ENCODE data around the gene DHODH. TPM values are rescaled to one million over a fixed set of nuclear protein-coding genes. Genes with fewer than 3 reads are reported as not detected.

Gene DHODH
- polyA plus RNA-seq (2013, experiment 1 of 2): 9.3 TPM
- polyA plus RNA-seq (2013, experiment 2 of 2): 9.6 TPM

- peak within 1 kb of the TSS; percentile 89 to 98 for H3K4me3 ChIP-seq (ENCODE audit: low read length in 2 of 2)
- peaks cover 12 to 27% of the 10 kb centered on the region in 2 donors for H3K36me3 ChIP-seq (replicated peaks in 1 of 2; ENCODE audit: control insufficient read depth in 2 of 2, insufficient read depth in 2 of 2, low read length in 2 of 2)
- H4K8ac ChIP-seq (ENCODE audit: low read depth, low read length): no peak within 1 kb of the TSS
- peak; percentile 93 for DNase-seq (ENCODE audit: low spot score)
- peak within 1 kb of the TSS; percentile 97 for H2AFZ ChIP-seq (ENCODE audit: low read length)
- H2BK12ac ChIP-seq (ENCODE audit: low read length): no peak within 1 kb of the TSS
- peaks cover 0 to 10% (median 0%) of the 10 kb centered on the region in 3 experiments for H3K27me3 ChIP-seq (ENCODE audit: control insufficient read depth in 3 of 3, insufficient read depth in 3 of 3, low read depth in 1 of 3, low read length in 3 of 3)
- H2AK5ac ChIP-seq (ENCODE audit: low read depth, low read length): no peak within 1 kb of the TSS
- no peaks in the 10 kb centered on the region for H3K9me3 ChIP-seq (replicated peaks in 1 of 2; ENCODE audit: control insufficient read depth in 2 of 2, insufficient read depth in 1 of 2, low read depth in 1 of 2, low read length in 2 of 2)
- no peak within 1 kb of the TSS for H3K4ac ChIP-seq (ENCODE audit: low read length)
- peak within 1 kb of the TSS; percentile 89 for H3K18ac ChIP-seq (ENCODE audit: low read length)
- H3K4me2 ChIP-seq (ENCODE audit: insufficient read depth, low read length, poor library complexity, severe bottlenecking): peak within 1 kb of the TSS; percentile 52
- peak within 1 kb of the TSS; percentile 92 for H3K9ac ChIP-seq (ENCODE audit: low read depth, low read length, poor library complexity)
- no CpG with 5 or more reads among the region's 57 CpGs for WGBS, 2 donors (ENCODE audit: extremely low coverage in 2 of 2, insufficient read length in 2 of 2, insufficient replicate concordance in 1 of 2)
- H3K27ac ChIP-seq (replicated peaks; ENCODE audit: low read length): no peak within 1 kb of the TSS
- H2BK15ac ChIP-seq (ENCODE audit: low read length): no peak within 1 kb of the TSS
- H3K14ac ChIP-seq (ENCODE audit: low read length): peak within 1 kb of the TSS; percentile 31
- no peaks in the 10 kb centered on the region for H3K79me1 ChIP-seq (ENCODE audit: low read depth, low read length)
- no peaks in the 10 kb centered on the region for H3K4me1 ChIP-seq (ENCODE audit: control insufficient read depth in 2 of 2, insufficient read depth in 1 of 2, low read depth in 1 of 2, low read length in 2 of 2)
- no peak within 1 kb of the TSS for H4K91ac ChIP-seq (ENCODE audit: low read depth, low read length, poor library complexity)
- no peak within 1 kb of the TSS for H2BK120ac ChIP-seq (ENCODE audit: low read depth, low read length)
- peak within 1 kb of the TSS; percentile 5 for H3K23ac ChIP-seq (ENCODE audit: low read depth, low read length, poor library complexity)
- peak within 1 kb of the TSS; percentile 62 for H2BK5ac ChIP-seq (ENCODE audit: low read length)
These were observed at the start of gene DHODH for GRCh38 chr16:72008424-72009216. TSS of gene DHODH (plus strand) at chr16:72008744. CDS start at chr16:72008765, 21 bp downstream.

DNA sequence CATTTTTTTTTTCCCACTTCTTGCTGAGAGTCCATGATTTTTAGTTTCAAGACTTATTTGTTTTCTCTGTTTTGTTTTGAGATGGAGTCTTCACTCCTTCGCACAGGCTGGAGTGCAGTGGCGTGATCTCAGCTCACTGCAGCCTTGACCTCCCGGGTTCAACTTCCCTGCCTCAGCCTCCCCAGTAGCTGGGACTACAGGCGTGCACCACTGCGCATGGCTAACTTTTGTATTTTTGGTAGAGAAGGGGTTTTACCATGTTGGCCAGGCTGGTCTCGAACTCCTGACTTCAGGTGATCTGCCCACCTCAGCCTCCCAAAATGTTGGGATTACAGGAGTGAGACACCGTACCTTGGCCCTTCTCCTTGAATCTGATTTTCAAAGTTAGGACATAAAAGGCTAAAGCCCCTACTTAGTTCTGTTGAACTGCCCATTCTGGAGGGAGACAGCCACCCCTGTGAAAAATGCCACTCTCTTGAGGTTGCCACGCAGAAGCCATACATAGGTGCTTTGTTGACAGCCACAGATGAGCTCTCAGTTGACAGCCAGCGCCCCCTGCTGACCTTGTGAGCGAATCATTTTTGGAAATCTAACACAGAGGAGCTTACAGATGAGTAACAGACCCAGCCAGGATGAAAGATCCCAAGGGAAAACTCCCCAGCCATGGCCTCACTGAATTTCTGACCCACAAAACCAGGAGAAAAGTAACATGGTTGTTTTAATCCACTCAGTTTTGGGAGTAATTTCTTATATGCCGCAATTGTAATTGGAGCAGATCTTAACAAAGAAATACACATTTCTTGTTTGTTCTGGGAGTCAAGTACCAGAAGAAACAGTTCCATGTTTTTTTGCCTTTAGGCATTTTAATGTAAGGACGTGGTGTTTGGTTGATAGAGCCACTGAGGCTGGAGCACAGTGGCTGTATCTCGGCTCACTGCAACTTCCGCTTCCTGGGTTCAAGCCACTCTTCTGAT lies 47.2 kb upstream of the DHODH start:
- peak; percentile 82 for DNase-seq (ENCODE audit: low spot score)
- Histone ChIP-seq H3K4me3 (ENCODE audit: low read length in 2 of 2) (no peak overlapping the region), H2AK5ac (ENCODE audit: low read depth, low read length) (no peak overlapping the region), H2BK120ac (ENCODE audit: low read depth, low read length) (no peak overlapping the region), H2AFZ (ENCODE audit: low read length) (peak overlapping the region; percentile 27), H3K23ac (ENCODE audit: low read depth, low read length, poor library complexity) (no peak overlapping the region), H3K18ac (ENCODE audit: low read length) (no peak overlapping the region), H3K36me3 (replicated peaks in 1 of 2; ENCODE audit: control insufficient read depth in 2 of 2, insufficient read depth in 2 of 2, low read length in 2 of 2) (no peaks in the 10 kb centered on the region), H3K27ac (replicated peaks; ENCODE audit: low read length) (no peak overlapping the region), H2BK5ac (ENCODE audit: low read length) (no peak overlapping the region), H3K14ac (ENCODE audit: low read length) (peak overlapping the region; percentile 56), H3K9me3 (replicated peaks in 1 of 2; ENCODE audit: control insufficient read depth in 2 of 2, insufficient read depth in 1 of 2, low read depth in 1 of 2, low read length in 2 of 2) (no peaks in the 10 kb centered on the region), H3K4me1 (ENCODE audit: control insufficient read depth in 2 of 2, insufficient read depth in 1 of 2, low read depth in 1 of 2, low read length in 2 of 2) (no peaks in the 10 kb centered on the region), H2BK12ac (ENCODE audit: low read length) (no peak overlapping the region), H3K79me1 (ENCODE audit: low read depth, low read length) (no peaks in the 10 kb centered on the region), H4K91ac (ENCODE audit: low read depth, low read length, poor library complexity) (no peak overlapping the region), H3K4ac (ENCODE audit: low read length) (no peak overlapping the region), H3K27me3 (ENCODE audit: control insufficient read depth in 3 of 3, insufficient read depth in 3 of 3, low read depth in 1 of 3, low read length in 3 of 3) (peaks cover 0 to 3% (median 0%) of the 10 kb centered on the region in 3 experiments), H3K4me2 (ENCODE audit: insufficient read depth, low read length, poor library complexity, severe bottlenecking) (no peak overlapping the region), H3K9ac (ENCODE audit: low read depth, low read length, poor library complexity) (no peak overlapping the region), H2BK15ac (ENCODE audit: low read length) (no peak overlapping the region), H4K8ac (ENCODE audit: low read depth, low read length) (no peak overlapping the region)
- no CpG with 5 or more reads among the region's 14 CpGs for WGBS, 2 donors (ENCODE audit: extremely low coverage in 2 of 2, insufficient read length in 2 of 2, insufficient replicate concordance in 1 of 2)

DNA sequence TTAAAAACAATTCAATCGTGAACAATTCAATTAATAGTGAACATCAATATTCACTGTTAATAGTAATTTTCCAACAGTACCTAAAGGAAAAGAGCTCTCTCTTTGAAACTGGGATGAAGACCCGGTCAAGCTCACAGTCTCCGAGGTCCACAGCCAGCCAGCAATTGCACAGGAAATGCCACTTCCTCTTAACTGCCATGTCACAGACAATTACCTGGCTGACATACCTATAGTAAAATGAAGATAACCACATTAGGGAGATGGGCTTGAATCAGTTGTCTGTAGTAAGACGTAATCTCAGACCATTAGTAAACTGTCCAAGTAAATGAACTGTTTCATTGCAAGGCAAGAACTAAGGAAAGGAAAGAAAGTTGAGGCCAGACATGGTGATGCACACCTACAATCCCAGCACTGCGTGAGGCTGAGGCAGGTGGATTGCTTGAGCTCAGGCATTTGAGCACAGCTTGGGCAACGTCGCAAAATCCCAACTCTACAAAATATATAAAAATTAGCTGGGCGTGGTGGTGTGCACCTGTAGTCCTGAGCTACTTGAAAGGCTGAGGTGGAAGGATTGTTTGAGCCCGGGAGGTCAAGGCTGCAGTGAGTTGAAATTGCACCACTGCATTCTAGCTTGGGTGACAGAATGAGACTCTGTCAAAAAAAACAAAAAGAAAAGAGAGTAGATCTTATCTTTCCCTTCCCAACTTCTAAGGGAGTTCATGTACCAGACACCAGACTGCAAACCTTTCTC lies 45.2 kb upstream of the DHODH start:
- no peak overlapping the region for H3K4me3 ChIP-seq (ENCODE audit: low read length in 2 of 2)
- no peak overlapping the region for H3K4me2 ChIP-seq (ENCODE audit: insufficient read depth, low read length, poor library complexity, severe bottlenecking)
- H3K36me3 ChIP-seq (replicated peaks in 1 of 2; ENCODE audit: control insufficient read depth in 2 of 2, insufficient read depth in 2 of 2, low read length in 2 of 2): no peaks in the 10 kb centered on the region
- no peak overlapping the region for H2AK5ac ChIP-seq (ENCODE audit: low read depth, low read length)
- peaks cover 0 to 16% (median 0%) of the 10 kb centered on the region in 3 experiments for H3K27me3 ChIP-seq (ENCODE audit: control insufficient read depth in 3 of 3, insufficient read depth in 3 of 3, low read depth in 1 of 3, low read length in 3 of 3)
- WGBS, 2 donors (ENCODE audit: extremely low coverage in 2 of 2, insufficient read length in 2 of 2, insufficient replicate concordance in 1 of 2): no CpG with 5 or more reads among the region's 9 CpGs
- no peak overlapping the region for H4K8ac ChIP-seq (ENCODE audit: low read depth, low read length)
- DNase-seq (ENCODE audit: low spot score): no peak
- no peak overlapping the region for H2BK120ac ChIP-seq (ENCODE audit: low read depth, low read length)
- no peak overlapping the region for H3K4ac ChIP-seq (ENCODE audit: low read length)
- H3K4me1 ChIP-seq (ENCODE audit: control insufficient read depth in 2 of 2, insufficient read depth in 1 of 2, low read depth in 1 of 2, low read length in 2 of 2): no peaks in the 10 kb centered on the region
- H3K9me3 ChIP-seq (replicated peaks in 1 of 2; ENCODE audit: control insufficient read depth in 2 of 2, insufficient read depth in 1 of 2, low read depth in 1 of 2, low read length in 2 of 2): no peaks in the 10 kb centered on the region
- no peak overlapping the region for H3K23ac ChIP-seq (ENCODE audit: low read depth, low read length, poor library complexity)
- H2BK5ac ChIP-seq (ENCODE audit: low read length): no peak overlapping the region
- H3K14ac ChIP-seq (ENCODE audit: low read length): no peak overlapping the region
- H3K27ac ChIP-seq (replicated peaks; ENCODE audit: low read length): no peak overlapping the region
- H3K9ac ChIP-seq (ENCODE audit: low read depth, low read length, poor library complexity): no peak overlapping the region
- H3K79me1 ChIP-seq (ENCODE audit: low read depth, low read length): no peaks in the 10 kb centered on the region
- H3K18ac ChIP-seq (ENCODE audit: low read length): no peak overlapping the region
- H2BK12ac ChIP-seq (ENCODE audit: low read length): no peak overlapping the region
- no peak overlapping the region for H2BK15ac ChIP-seq (ENCODE audit: low read length)
- H4K91ac ChIP-seq (ENCODE audit: low read depth, low read length, poor library complexity): no peak overlapping the region
- no peak overlapping the region for H2AFZ ChIP-seq (ENCODE audit: low read length)
